Stimulated activated CD8-positive, alpha-beta memory T cell treated with anti-CD3 and anti-CD28 coated beads, Interleukin-2, amount 100 ng/mL, for 48 hours (primary cell): ENCODE data around the gene CCDC85C.

Source experiments
- DNase-seq, 2 donors: peaks; one replicate each; pipeline ENCODE4 v3.0.0-alpha.2; 2020; ENCODE audit warnings: low read depth in 2 of 2

Gene CCDC85C

GRCh38 chr14:99589651-99590530, 14.1 kb downstream of the CCDC85C start:
- DNase-seq: no peak

GRCh38 chr14:99589031-99589441, 15.0 kb downstream of the CCDC85C start:
- no peak for DNase-seq

DNA sequence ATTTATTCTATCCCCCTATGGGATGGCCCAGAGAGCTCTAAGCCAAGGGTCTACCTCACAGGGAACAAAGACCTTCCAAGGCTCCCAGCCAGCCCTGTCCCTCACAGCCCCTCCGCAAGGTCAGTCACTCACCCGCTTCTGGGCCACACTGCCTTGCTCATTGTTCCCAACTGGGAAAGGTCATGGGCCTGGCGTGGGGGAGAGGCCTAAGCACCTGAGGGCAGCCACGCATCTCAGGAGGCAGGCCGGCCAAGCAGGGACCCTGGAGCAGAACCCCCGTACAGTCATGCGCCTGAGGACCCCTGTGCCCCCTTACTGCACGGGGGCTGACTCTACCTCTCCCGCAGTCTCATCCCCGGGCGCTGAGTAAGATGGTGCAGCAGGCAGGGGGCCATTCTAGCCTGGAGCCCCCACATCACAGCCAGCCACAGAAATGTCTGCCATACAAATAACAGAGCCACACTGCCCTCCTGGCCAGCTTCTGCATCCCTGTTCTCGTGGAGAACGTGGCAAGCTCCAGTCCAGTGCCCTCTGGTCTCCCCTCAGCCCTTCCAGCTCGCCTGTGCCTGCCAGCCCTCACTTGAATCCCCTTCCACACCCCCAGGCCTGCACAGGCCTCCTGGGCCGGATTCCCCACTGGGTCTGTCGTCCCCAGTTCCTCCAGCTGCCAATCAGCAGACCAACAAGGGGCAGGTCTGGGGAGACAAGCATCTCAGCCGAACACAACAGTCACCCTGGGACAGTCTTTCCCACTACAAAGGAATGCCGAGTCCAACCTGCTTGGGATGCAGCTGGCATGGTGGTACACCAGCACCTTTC, 16.3 kb downstream of the CCDC85C start:
- no peak for DNase-seq

DNA sequence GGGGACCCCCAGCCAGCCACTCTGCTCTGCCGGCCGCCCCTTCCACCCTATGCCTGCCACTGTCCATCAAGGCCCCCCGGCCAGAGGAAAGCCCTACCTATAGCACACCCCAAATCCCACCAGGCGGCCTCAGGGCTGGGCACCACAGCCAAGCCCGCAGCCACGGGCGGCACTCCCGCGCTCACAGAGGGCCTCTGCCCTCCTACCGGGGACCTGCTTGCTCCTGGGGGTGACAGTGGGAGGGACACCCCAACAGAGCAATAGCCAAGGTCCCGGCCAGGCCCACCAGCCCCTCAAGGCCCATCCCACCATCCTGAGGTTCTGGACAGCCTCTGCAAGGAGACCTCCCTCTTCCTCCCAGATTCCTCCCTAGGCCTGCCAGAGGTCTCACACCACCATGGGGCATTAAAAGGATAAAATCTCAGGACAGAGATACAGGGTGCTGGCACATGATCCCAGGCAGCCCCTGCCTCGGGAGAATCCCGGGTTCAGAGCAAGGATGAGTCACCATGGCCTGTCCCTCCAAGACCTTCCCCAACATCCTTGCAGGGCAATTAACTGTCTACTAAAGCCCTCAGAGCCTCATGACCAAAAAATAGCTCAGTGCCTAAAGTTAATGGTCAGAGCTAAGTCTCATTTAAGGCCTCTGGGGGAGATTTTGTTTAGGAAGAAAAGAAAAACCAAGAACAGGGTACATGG, 17.1 kb downstream of the CCDC85C start:
- no peak for DNase-seq

- no peak for DNase-seq
Observed at GRCh38 chr14:99586054-99586760, 17.8 kb downstream of the CCDC85C start.

DNA sequence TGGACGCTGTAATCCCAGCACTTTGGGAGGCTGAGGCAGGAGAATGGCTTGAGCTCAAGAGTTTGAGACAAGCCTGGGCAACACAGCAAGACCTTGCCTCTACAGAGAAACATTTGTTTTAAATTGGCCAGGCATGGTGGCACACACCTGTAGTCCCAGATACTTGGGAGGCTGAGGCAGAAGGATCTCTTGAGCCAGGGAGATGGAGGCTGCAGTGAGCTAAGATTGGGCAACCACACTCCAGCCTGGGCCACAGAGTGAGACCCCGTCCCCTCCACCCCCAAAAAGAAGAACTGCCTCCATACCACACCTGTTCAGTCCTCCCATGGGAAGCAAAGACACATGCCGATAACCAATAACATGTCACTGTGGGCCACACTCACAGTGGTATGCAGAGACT, 19.2 kb downstream of the CCDC85C start:
- no peak for DNase-seq

DNA sequence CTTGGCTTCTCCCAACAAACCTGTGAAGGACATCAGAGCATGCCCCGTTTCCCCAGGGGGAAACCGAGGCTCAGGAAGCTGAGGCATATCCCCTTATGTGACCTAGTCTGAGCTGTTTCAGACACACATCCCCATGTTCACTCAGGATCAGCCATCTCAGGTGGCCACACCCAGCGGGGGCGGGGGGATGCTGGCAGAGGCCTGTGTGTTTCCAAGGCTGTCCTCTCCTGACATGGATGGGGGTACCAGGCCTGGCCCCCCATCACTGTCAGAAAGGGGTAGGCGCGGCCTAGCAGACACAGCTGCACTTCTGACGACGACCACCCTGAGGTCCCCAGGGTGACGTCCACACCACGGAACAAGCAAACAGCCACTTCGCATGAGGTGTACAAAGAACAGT, 22.1 kb downstream of the CCDC85C start:
- no peak for DNase-seq

GRCh38 chr14:99581374-99581773, 22.6 kb downstream of the CCDC85C start:
- DNase-seq: no peak

DNA sequence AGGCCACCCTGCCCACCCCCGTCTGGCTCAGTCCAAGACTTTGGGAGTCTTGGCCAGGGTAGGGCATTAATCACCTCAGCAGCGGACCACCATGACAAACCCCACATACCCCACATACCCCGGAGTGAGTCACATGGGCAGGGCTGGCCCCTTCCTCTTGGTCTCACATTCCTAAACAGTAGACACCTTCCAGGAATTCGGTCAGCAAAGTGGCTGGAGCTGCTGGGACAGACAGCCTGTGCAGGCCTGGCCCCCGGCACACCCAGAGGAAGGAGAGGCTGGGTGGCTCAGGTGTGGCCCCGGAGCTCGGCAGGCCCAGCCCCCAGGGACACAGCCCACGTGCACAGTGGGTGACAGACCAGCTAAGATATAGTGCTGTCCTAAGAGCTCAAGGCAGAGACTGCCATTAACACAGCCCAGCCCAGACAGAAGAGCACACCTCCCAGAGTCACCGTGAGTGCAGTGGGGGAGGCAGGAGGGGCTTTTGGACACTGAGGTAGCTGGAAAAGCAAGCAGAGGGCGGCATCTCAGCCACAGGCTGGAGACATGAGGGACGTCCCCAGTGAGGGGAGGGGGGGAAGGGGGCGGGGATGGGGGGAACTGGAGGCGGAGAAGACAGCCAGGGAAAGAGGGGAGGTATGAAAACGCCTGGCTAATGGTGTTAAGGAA, 24.0 kb downstream of the CCDC85C start:
- DNase-seq: no peak

DNA sequence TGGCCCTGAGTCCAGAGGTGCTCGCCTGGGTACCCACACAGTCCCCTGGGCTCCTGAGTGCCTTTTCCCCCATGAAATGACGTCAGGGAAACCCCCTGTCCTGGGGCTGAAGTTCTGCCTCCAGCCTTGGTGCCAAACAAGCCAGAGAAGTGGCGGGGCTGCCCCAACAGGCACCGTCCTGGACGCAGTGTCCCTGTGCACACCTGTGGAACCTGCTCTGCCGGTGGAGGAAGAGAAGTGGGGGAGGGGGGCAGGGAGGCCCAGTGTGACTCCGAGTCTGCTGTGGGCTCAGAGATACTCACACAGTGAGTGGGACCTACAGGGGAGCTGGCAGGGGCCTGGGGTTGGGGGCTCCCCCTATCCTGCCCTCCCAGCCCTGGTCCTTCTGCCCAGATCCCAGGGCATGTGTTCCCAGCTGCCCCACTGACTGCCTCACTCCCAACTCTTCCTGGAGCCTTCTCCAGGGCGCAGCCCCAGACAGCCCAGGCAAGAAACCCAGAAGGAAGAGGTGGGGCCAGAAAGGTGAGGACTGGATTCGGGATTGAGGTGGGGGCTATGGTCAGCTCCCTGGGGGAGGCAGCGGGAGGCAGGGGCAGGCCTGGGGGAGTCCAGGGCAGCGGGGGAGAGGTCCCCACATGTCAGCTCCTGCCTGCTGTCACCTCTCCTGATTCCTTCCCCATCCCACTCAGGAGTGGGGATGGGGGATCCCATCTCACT, 24.7 kb downstream of the CCDC85C start:
- no peak for DNase-seq

GRCh38 chr14:99578541-99579101, 25.4 kb downstream of the CCDC85C start:
- no peak for DNase-seq

DNA sequence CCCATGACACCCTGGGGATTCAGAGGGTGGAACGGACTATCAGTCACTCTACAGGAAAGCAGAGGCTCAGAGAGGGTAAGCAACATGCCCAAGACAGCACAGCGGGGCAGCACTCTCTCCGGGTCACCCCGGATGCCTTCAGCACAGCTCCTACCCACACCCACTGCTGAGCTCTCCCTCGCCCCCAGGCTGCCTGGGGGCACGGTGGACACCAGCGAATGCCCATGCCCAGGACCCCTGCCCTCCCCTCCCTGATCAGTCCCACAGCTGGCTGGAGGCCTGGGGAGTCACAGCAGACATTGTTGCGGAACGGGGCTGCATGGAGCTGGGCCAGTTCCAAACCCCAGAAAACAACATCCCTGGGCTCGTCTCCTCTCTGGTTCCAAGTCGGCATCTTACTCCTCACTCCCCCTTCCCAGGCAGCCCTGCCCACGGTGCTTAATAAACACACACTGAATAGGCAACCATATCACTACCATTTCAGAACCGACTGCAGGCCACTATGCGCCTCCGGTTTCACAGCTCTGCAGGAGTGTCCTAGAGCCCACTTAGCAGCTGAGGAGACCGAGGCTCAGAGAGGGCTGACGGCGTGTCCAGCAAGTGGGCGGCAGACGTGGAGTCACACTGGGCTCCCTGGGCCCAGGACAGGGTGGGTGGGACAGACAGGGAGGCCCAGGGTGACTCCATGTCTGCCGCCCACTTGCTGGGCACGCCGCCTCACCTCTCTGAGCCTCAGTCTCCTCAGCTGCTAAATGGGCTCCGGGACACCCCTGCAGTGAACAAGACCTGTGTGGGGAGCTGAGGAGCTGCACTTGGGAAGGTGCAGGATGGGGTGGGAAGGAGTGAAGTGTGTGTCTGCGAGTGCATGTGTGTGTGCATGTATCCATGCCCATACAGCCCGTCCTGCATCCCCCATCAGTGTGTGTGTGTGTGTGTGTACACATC, 27.0 kb downstream of the CCDC85C start:
- DNase-seq: no peak

DNA sequence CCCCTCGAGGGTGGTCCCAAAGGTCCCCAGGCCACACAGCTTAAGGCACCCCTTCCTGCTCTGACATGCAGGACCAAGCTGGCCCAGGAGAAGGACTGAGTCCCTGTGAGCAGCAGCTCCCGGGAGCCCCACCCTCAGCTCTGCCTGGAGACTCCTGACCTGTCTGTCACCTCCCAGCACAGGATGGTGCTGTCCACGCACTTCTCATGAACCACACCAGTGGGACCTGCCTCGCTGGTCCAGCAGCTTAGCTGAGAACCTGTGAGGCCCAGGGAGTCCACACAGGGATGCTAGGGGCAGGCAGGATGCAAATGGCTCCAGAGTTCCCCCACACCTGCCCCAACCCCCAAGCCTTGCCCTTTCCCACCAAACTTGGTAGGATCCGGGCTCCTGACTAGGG, 27.7 kb downstream of the CCDC85C start:
- no peak for DNase-seq

- no peak for DNase-seq
Observed at GRCh38 chr14:99575043-99576023, 28.7 kb downstream of the CCDC85C start.

DNA sequence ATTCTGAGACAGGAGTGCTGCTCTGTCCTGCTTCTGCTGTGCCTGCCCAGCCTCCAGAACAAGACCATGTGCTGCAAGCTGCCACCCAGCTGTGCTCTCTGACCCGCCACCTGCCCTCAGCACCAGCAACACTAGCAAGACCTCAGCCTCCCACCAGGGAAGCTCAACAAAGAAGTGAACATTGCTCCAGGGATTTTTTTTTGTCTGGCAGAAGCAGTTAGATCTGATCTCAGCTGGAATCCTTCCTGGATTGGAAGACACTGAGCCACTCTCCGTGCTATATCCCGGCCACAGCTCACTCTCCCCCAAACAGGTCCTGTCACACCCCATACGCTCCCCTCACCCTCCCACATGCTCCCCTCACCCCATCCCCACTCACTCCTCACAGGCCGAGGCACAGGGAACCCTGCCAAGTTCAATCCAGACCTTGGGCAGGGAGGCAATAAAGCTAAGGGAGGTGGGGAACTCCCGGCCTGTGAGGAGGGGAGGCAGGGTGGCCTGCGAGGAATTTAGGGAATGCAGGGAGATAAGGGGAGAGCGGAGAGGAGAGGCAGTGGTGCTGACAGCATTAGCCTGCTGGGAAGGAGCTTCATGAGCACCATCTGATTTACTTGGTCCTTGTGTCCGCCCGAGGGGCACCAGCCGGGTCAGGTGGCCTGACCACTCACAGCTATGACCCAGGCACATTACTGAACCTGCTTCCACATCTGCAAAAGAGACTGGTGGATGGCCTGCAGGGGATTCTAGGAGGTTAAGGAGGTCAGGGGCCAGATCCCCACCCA, 29.7 kb downstream of the CCDC85C start:
- DNase-seq: no peak

- no peak for DNase-seq
Observed at GRCh38 chr14:99573436-99574098, 30.4 kb downstream of the CCDC85C start.

DNA sequence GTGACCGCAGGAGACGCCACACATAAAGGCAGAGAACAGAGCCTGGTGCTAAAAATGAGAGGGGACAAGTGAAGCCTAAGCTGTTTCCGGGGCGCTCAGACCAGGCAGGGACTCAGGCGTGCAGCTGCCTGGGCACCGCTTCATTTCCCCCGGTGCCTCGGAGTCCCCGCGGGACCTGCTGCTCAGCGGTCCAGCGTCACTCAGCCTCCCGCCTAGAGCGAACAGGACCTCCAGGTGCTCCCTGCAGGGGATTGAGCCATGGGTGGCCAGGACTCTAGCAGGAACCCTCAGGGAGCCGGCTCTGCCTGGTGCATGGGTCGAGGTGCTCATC, 31.0 kb downstream of the CCDC85C start:
- DNase-seq: no peak
